ENCODE measurements around the gene MESP1. TPM values are rescaled to one million over a fixed set of nuclear protein-coding genes. Genes with fewer than 3 reads are reported as not detected.

Gene MESP1
- total and polyA plus RNA-seq, 2 of the 13 experiments (the other 11 are each of a cell fraction or from before 2014, with no cell fraction given), result not detected

- TF ChIP-seq ZNF318 (CRISPR knock-in tag; IDR thresholded peaks at IDR 0.05), result no peak
- no peak for TF ChIP-seq EEA1 (CRISPR knock-in tag; IDR thresholded peaks at IDR 0.05; ENCODE audit: borderline replicate concordance)
- TF ChIP-seq ZNF672 (CRISPR knock-in tag; IDR thresholded peaks at IDR 0.05), result no peak
- TF ChIP-seq TBL1XR1 (IDR thresholded peaks at IDR 0.05; ENCODE audit: borderline replicate concordance, low read length, partially characterized antibody), result no peak
Measured at GRCh38 chr15:89731275-89731674, 19.8 kb downstream of the MESP1 start (continued).

GRCh38 chr15:89728254-89728653, 22.8 kb downstream of the MESP1 start:
- CTCF ChIA-PET (ENCODE audit: low intra/inter-chr PET ratio, low total read pairs), result no interaction called here

More at GRCh38 chr15:89728254-89728653, 22.8 kb downstream of the MESP1 start:
- Histone ChIP-seq H3K4me2 (ENCODE audit: low read depth, low read length) (no peak overlapping the region), H3K36me3 (replicated peaks in 1 of 2; ENCODE audit: control insufficient read depth in 1 of 2, insufficient read depth in 2 of 2, low read length in 2 of 2) (no peaks in the 10 kb centered on the region), H3K79me2 (ENCODE audit: insufficient read depth, low read length) (no peaks in the 10 kb centered on the region), H3K4me3 (replicated peaks in 1 of 3; ENCODE audit: insufficient read depth in 1 of 3, low read depth in 2 of 3, low read length in 3 of 3) (no peak overlapping the region), H3K9ac (ENCODE audit: insufficient read depth, low read depth, low read length) (no peak overlapping the region), H3K27me3 (ENCODE audit: control insufficient read depth in 1 of 2, insufficient read depth in 2 of 2, low read length in 2 of 2) (peaks cover 0 to 14% of the 10 kb centered on the region in 2 experiments; a peak in 2 of 5 replicates), H3K4me1 (ENCODE audit: insufficient read depth, low read length) (no peaks in the 10 kb centered on the region), H2AFZ (ENCODE audit: low read length) (no peak overlapping the region), H3K9me3 (ENCODE audit: low read length) (no peaks in the 10 kb centered on the region), H3K27ac (ENCODE audit: extremely low read length, insufficient read depth, low read length) (no peak overlapping the region), H4K20me1 (ENCODE audit: insufficient read depth, low read length) (no peaks in the 10 kb centered on the region)
- 4% methylated on average over 2 of the region's 2 CpGs for WGBS (ENCODE audit: low lambda C conversion rate)
- FAIRE-seq (no peak), DNase-seq (ENCODE audit: low spot score) (no peak), ATAC-seq (no peak)
- no peak for TF ChIP-seq GZF1 (CRISPR knock-in tag; IDR thresholded peaks at IDR 0.05)
- in situ Hi-C loops (cut with HindIII; ENCODE audit: extremely low pct_ligation_motif_present, low pct_unique_long_range_greater_than_20kb) (loop anchor here (25.0 kb wide), 1 partner anchor 359 kb away; no protein-coding TSS in a partner anchor), intact Hi-C loops (cut with micrococcal nuclease; ENCODE audit: unreplicated experiment) (no loop called here)
- POLR2A ChIA-PET, result no interaction called here
- BruUV-seq (replicated peaks), result no TSS peak

Data from HepG2 (cell line).